Suprapubic skin (tissue), 4 donors: ENCODE measurements around the gene NATD1. TPM values are rescaled to one million over a fixed set of nuclear protein-coding genes. Genes with fewer than 3 reads are reported as not detected.

ENCODE experiments used
- DNase-seq, 2 donors: peaks; one replicate each; pipeline ENCODE4 v3.0.0-alpha.2; 2019; ENCODE audit warnings: low spot score in 2 of 2
- H3K27ac ChIP-seq: fragments of 200-600 bp; sonication (generic); one replicate; pipeline ENCODE4 v1.5.1; 2019
- H3K27me3 ChIP-seq: fragments of 200-600 bp; sonication (generic); one replicate; pipeline ENCODE4 v1.5.1; 2019
- H3K36me3 ChIP-seq: fragments of 200-600 bp; sonication (generic); one replicate; pipeline ENCODE4 v1.5.1; 2019
- H3K4me1 ChIP-seq: fragments of 200-600 bp; sonication (generic); one replicate; pipeline ENCODE4 v1.5.1; 2019
- H3K4me3 ChIP-seq: fragments of 200-600 bp; sonication (generic); one replicate; pipeline ENCODE4 v1.5.1; 2019; ENCODE audit warnings: mild to moderate bottlenecking
- H3K9me3 ChIP-seq: fragments of 200-600 bp; sonication (generic); one replicate; pipeline ENCODE4 v1.5.1; 2019
- EP300 ChIP-seq: sonication (generic); formaldehyde crosslinking; IDR thresholded peaks from one replicate; pipeline ENCODE4 v1.6.1; 2017; ENCODE audit warnings: antibody characterized with exemption
- POLR2A ChIP-seq, 2 donors: fragments of 450-650 bp; IDR thresholded peaks; one replicate each; pipeline ENCODE4 v1.6.1; 2017; ENCODE audit warnings: antibody characterized with exemption in 2 of 2, mild to moderate bottlenecking in 2 of 2, moderate library complexity in 2 of 2
- POLR2AphosphoS5 ChIP-seq, 3 donors: sonication (generic); formaldehyde crosslinking; IDR thresholded peaks; one replicate each; pipeline ENCODE4 v1.6.1; 2017; ENCODE audit warnings: antibody characterized with exemption in 3 of 3
- WGBS: methylation state at CpG from one replicate; pipeline ENCODE4 v1.1.5; 2018; 5-methylcytosine and 5-hydroxymethylcytosine counted together
- total RNA-seq, 4 donors: library from RNA; depleted of rRNA; stranded (reverse); fragments of >200 nt; gene quantifications; one replicate each; pipeline ENCODE4 v1.1.0, GENCODE V29; 2016
- TF ChIP-seq, protein P1 (sequence below), 2 donors: fragments of 200-600 bp in 1 of 2; fragments of 450-650 bp in 1 of 2; sonication (generic) in 1 of 2; IDR thresholded peaks; one replicate each; pipeline ENCODE4 v1.5.1; 2016 to 2019; ENCODE audit warnings: antibody characterized with exemption in 2 of 2, mild to moderate bottlenecking in 1 of 2, moderate library complexity in 1 of 2

Gene NATD1
- total RNA-seq, 4 donors from 2014 or later: 11.2 to 21.1 (median 14.6) TPM

DNA sequence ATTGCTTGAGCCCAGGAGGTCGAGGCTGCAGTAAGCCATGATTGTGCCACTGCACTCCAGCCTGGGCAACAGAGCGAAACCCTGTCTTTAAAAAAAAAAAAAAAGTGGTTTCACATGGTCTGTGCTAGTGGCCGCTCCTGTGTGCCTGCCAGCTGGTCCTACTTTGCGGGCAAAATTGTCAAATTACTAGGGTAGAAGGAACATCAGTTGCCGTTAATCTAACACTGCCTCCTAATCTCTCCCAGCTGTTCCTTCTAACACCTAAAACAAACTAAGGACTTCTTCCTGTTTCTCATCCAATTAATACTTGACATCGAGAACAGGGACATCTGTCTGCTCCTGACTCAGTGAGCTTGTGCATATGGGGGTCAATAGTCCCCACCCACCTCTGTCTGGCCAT, 63.1 kb downstream of the NATD1 start:
- H3K4me1 ChIP-seq: peaks cover 16% of the 10 kb centered on the region
- H3K27ac ChIP-seq: no peak overlapping the region
- H3K9me3 ChIP-seq: no peaks in the 10 kb centered on the region
- no peak overlapping the region for H3K4me3 ChIP-seq
- H3K36me3 ChIP-seq: peaks cover 37% of the 10 kb centered on the region
- no peak for DNase-seq
- TF ChIP-seq POLR2AphosphoS5 (IDR thresholded peaks at IDR 0.05): no peak
- WGBS: 87% methylated on average over 6 of the region's 6 CpGs
- H3K27me3 ChIP-seq: no peaks in the 10 kb centered on the region

- DNase-seq: no peak
- H3K9me3 ChIP-seq: no peaks in the 10 kb centered on the region
- TF ChIP-seq EP300 (no peak), POLR2AphosphoS5 (IDR thresholded peaks at IDR 0.05) (no peak), POLR2A (IDR thresholded peaks at IDR 0.05) (no peak)
- TF ChIP-seq, protein P1, sequence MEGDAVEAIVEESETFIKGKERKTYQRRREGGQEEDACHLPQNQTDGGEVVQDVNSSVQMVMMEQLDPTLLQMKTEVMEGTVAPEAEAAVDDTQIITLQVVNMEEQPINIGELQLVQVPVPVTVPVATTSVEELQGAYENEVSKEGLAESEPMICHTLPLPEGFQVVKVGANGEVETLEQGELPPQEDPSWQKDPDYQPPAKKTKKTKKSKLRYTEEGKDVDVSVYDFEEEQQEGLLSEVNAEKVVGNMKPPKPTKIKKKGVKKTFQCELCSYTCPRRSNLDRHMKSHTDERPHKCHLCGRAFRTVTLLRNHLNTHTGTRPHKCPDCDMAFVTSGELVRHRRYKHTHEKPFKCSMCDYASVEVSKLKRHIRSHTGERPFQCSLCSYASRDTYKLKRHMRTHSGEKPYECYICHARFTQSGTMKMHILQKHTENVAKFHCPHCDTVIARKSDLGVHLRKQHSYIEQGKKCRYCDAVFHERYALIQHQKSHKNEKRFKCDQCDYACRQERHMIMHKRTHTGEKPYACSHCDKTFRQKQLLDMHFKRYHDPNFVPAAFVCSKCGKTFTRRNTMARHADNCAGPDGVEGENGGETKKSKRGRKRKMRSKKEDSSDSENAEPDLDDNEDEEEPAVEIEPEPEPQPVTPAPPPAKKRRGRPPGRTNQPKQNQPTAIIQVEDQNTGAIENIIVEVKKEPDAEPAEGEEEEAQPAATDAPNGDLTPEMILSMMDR (IDR thresholded peaks at IDR 0.05): no peak
- WGBS: 95% methylated on average over 2 of the region's 4 CpGs
- peaks cover 44% of the 10 kb centered on the region for H3K36me3 ChIP-seq
- H3K4me3 ChIP-seq: no peak overlapping the region
- no peaks in the 10 kb centered on the region for H3K27me3 ChIP-seq
- H3K27ac ChIP-seq: no peak overlapping the region
- H3K4me1 ChIP-seq: peaks cover 9% of the 10 kb centered on the region
Measured at GRCh38 chr17:21189361-21189760, 63.8 kb downstream of the NATD1 start.

Other genes starting within 250 kb of the NATD1 start
- gene USP22, start 210.4 kb downstream of the NATD1 start, total RNA-seq: 100 to 1,000 TPM; 116 to 166 (median 152) TPM
- gene DHRS7B, start 126.4 kb downstream of the NATD1 start, total RNA-seq: 10 to 100 TPM; 42.8 to 64.1 (median 50.6) TPM
- 10 to 100 TPM; 25.6 to 38.0 (median 33.8) TPM for gene TMEM11, start 39.2 kb downstream of the NATD1 start, total RNA-seq
- 10 to 100 TPM; 54.5 to 97.4 (median 72.9) TPM for gene MAP2K3, start 31.3 kb upstream of the NATD1 start, total RNA-seq
- gene KCNJ12, start 122.9 kb upstream of the NATD1 start, total RNA-seq: 10 to 100 TPM in 1 of 4 donors, 1 to 10 TPM in 2, under 1 TPM in 1; 0.56 to 10.5 (median 5.6) TPM